ENCODE data around the gene RTL10.

GRCh38 chr22:19824926-19825339, 29.7 kb downstream of the RTL10 start:
- TF ChIP-seq, protein P1, sequence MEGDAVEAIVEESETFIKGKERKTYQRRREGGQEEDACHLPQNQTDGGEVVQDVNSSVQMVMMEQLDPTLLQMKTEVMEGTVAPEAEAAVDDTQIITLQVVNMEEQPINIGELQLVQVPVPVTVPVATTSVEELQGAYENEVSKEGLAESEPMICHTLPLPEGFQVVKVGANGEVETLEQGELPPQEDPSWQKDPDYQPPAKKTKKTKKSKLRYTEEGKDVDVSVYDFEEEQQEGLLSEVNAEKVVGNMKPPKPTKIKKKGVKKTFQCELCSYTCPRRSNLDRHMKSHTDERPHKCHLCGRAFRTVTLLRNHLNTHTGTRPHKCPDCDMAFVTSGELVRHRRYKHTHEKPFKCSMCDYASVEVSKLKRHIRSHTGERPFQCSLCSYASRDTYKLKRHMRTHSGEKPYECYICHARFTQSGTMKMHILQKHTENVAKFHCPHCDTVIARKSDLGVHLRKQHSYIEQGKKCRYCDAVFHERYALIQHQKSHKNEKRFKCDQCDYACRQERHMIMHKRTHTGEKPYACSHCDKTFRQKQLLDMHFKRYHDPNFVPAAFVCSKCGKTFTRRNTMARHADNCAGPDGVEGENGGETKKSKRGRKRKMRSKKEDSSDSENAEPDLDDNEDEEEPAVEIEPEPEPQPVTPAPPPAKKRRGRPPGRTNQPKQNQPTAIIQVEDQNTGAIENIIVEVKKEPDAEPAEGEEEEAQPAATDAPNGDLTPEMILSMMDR (IDR thresholded peaks at IDR 0.05) = no peak
- TF ChIP-seq POLR2A (IDR thresholded peaks at IDR 0.05) = no peak
